ENCODE results near the gene DIAPH3. TPM values are rescaled to one million over a fixed set of nuclear protein-coding genes. Genes with fewer than 3 reads are reported as not detected.

DIAPH3 gene
- total RNA-seq, 4 donors from 2014 or later, result 0.27 to 3.9 (median 2.1) TPM

GRCh38 chr13:59873856-59874255, 289.9 kb downstream of the DIAPH3 start:
- TF ChIP-seq CTCF (IDR thresholded peaks at IDR 0.05) (no peak), POLR2A (IDR thresholded peaks at IDR 0.05) (no peak)

DNA sequence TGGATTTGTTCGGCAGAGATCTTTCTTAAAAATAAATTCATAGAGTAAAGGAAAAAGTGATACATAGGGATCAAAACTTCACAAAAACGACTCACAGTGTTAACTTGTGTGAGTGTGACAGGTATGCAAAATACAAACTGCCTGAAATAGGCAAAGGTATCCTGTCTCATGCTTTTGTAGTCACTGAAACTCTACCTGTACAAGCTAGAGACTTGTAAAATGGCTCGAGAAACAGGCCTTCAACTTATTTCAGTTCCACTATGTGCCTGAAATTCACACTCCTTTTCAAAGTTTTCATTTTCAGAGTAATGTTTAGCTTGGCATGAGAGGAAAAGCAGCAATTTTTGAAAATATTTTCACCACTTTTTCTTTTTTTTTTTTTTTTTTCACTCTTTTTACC, 290.4 kb downstream of the DIAPH3 start:
- WGBS, 2 donors, result 84 to 88% methylated on average over 3 of the region's 3 CpGs
- no peak for DNase-seq (ENCODE audit: low spot score in 2 of 2)
- TF ChIP-seq CTCF (IDR thresholded peaks at IDR 0.05) (no peak), POLR2A (IDR thresholded peaks at IDR 0.05) (no peak)
- intact Hi-C loops (cut with DNase I; ENCODE audit: low total_unique reads), result no loop called here
- H3K4me3 ChIP-seq (ENCODE audit: low read depth, poor library complexity, severe bottlenecking), result no peak overlapping the region

More at GRCh38 chr13:59873856-59874255, 289.9 kb downstream of the DIAPH3 start:
- intact Hi-C loops (cut with DNase I; ENCODE audit: low total_unique reads), result no loop called here
- no peak overlapping the region for H3K4me3 ChIP-seq (ENCODE audit: low read depth, poor library complexity, severe bottlenecking)
- DNase-seq (ENCODE audit: low spot score in 2 of 2), result no peak
- 87 to 90% methylated on average over 7 of the region's 7 CpGs for WGBS, 2 donors

DNA sequence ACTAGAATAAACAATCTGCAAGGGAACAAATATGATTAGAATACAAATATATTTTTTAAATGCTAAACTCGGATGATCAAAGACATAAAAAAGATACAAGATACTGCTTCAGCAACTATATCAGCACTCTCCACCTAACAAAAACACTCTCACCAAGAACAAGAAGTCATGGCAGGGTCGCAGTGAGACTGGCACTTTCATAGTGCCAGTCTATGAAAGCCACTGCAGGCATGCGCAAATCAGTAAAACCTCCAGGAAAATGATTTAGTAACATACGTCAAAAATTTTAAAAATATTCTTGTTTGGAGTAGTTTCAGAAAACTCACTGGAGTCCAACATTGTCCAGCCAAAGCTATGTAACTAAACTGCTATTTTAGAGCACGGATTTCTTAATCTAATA, 295.9 kb downstream of the DIAPH3 start:
- intact Hi-C loops (cut with DNase I; ENCODE audit: low total_unique reads), result loop anchor here (2.0 kb wide), 1 partner anchor 15 kb away; no protein-coding TSS in a partner anchor
- TF ChIP-seq POLR2A (IDR thresholded peaks at IDR 0.05) (no peak), CTCF (IDR thresholded peaks at IDR 0.05) (no peak)
- whole genome bisulfite sequencing, 2 donors, result 74 to 79% methylated on average over 5 of the region's 5 CpGs
- no peak overlapping the region for H3K4me3 ChIP-seq (ENCODE audit: low read depth, poor library complexity, severe bottlenecking)
- no peak for DNase-seq (ENCODE audit: low spot score in 2 of 2)

- intact Hi-C loops (cut with DNase I; ENCODE audit: low total_unique reads), result no loop called here
- TF ChIP-seq POLR2A (IDR thresholded peaks at IDR 0.05) (no peak), CTCF (IDR thresholded peaks at IDR 0.05) (no peak)
- DNase-seq (ENCODE audit: low spot score in 2 of 2), result no peak
- 14% methylated on average over 3 of the region's 3 CpGs for WGBS, 2 donors
- no peak overlapping the region for H3K4me3 ChIP-seq (ENCODE audit: low read depth, poor library complexity, severe bottlenecking)
Observed at GRCh38 chr13:59865398-59865797, 298.3 kb downstream of the DIAPH3 start.

DNA sequence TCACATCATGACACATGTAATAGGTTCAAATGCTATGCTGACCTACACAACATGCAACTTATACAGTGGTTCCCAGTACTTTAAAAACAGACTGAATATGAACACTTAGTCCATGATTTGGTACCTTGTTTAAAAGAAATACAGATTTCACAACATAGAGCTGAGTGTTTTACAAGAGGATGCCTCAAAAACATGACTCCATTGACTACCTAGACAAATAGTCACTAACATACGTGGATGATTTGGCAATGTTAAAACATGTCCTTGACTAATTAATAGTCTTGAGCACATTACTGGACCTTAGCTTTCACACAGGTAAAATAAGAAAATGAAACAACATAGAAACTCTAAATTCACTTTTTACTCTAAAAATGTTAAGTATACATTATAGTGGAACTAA, 300.1 kb downstream of the DIAPH3 start:
- WGBS, 2 donors, result 91 to 96% methylated on average over 1 of the region's 1 CpG
- H3K4me3 ChIP-seq (ENCODE audit: low read depth, poor library complexity, severe bottlenecking), result no peak overlapping the region
- DNase-seq (ENCODE audit: low spot score in 2 of 2), result no peak
- intact Hi-C loops (cut with DNase I; ENCODE audit: low total_unique reads), result no loop called here
- TF ChIP-seq POLR2A (IDR thresholded peaks at IDR 0.05) (no peak), CTCF (IDR thresholded peaks at IDR 0.05) (no peak)

GRCh38 chr13:59861676-59862075, 302.1 kb downstream of the DIAPH3 start:
- intact Hi-C loops (cut with DNase I; ENCODE audit: low total_unique reads), result no loop called here
- DNase-seq (ENCODE audit: low spot score in 2 of 2), result no peak
- no peak overlapping the region for H3K4me3 ChIP-seq (ENCODE audit: low read depth, poor library complexity, severe bottlenecking)
- TF ChIP-seq POLR2A (IDR thresholded peaks at IDR 0.05), result no peak
- TF ChIP-seq CTCF (IDR thresholded peaks at IDR 0.05), result no peak
- WGBS, 2 donors, result 84 to 85% methylated on average over 4 of the region's 4 CpGs

Measured in lower leg skin (tissue), 4 donors.